HepG2 (cell line): ENCODE results near the gene FGFR3. TPM values are rescaled to one million over a fixed set of nuclear protein-coding genes. Genes with fewer than 3 reads are reported as not detected.

Experiments
- BRD4 ChIP-seq: sonication (generic); formaldehyde crosslinking; IDR thresholded peaks from 2 replicates; pipeline ENCODE4 v1.4.0; 2020; ENCODE audit warnings: missing genetic modification reagents
- GMEB1 ChIP-seq: sonication (generic); formaldehyde crosslinking; IDR thresholded peaks from 2 replicates; pipeline ENCODE4 v1.5.1; 2020; ENCODE audit warnings: missing genetic modification reagents, mild to moderate bottlenecking, borderline replicate concordance
- NRL ChIP-seq: sonication (generic); formaldehyde crosslinking; IDR thresholded peaks from 2 replicates; pipeline ENCODE4 v1.5.0; 2020; ENCODE audit warnings: missing genetic modification reagents, mild to moderate bottlenecking, moderate library complexity, borderline replicate concordance
- POLR2AphosphoS2 ChIP-seq: IDR thresholded peaks from 2 replicates; pipeline ENCODE4 v1.6.1; 2011; ENCODE audit warnings: low read depth, low read length, improper control_type of control experiment
- POLR2AphosphoS5 ChIP-seq: IDR thresholded peaks from 2 replicates; pipeline ENCODE4 v1.6.1; 2012; ENCODE audit warnings: low read depth, low read length
- SP4 ChIP-seq: sonication (generic); formaldehyde crosslinking; IDR thresholded peaks from 2 replicates; pipeline ENCODE4 v1.8.1; 2023; ENCODE audit warnings: mild to moderate bottlenecking, missing genetic modification reagents
- TRIM24 ChIP-seq: sonication (generic); formaldehyde crosslinking; IDR thresholded peaks from 2 replicates; pipeline ENCODE4 v1.8.0; 2022; ENCODE audit warnings: mild to moderate bottlenecking, missing genetic modification reagents
- ZBTB10 ChIP-seq: sonication (generic); formaldehyde crosslinking; IDR thresholded peaks from 2 replicates; pipeline ENCODE4 v1.4.0; 2020; ENCODE audit warnings: missing genetic modification reagents, borderline replicate concordance
- ZNF337 ChIP-seq: sonication (generic); formaldehyde crosslinking; IDR thresholded peaks from 2 replicates; pipeline ENCODE4 v1.5.1; 2020; ENCODE audit warnings: missing genetic modification reagents, low read depth, mild to moderate bottlenecking, borderline replicate concordance
- ZNF33A ChIP-seq: sonication (generic); formaldehyde crosslinking; IDR thresholded peaks from 2 replicates; pipeline ENCODE4 v1.5.1; 2020; ENCODE audit warnings: missing genetic modification reagents, mild to moderate bottlenecking, moderate library complexity, borderline replicate concordance
- ZNF451 ChIP-seq: sonication (generic); formaldehyde crosslinking; IDR thresholded peaks from 2 replicates; pipeline ENCODE4 v1.5.0; 2020; ENCODE audit warnings: mild to moderate bottlenecking, missing genetic modification reagents
- ZNF549 ChIP-seq: sonication (generic); formaldehyde crosslinking; IDR thresholded peaks from 2 replicates; pipeline ENCODE4 v1.5.0; 2020; ENCODE audit warnings: missing genetic modification reagents
- ZNF564 ChIP-seq: sonication (generic); formaldehyde crosslinking; IDR thresholded peaks from 2 replicates; pipeline ENCODE4 v1.8.1; 2023; ENCODE audit warnings: mild to moderate bottlenecking, missing genetic modification reagents
- ZNF580 ChIP-seq: IDR thresholded peaks from 2 replicates; pipeline ENCODE4 v1.6.1; 2016; ENCODE audit warnings: low read depth, borderline replicate concordance
- ZNF790 ChIP-seq: sonication (generic); formaldehyde crosslinking; IDR thresholded peaks from 2 replicates; pipeline ENCODE4 v1.8.0; 2022; ENCODE audit warnings: missing genetic modification reagents, mild to moderate bottlenecking, borderline replicate concordance
- ZNF841 ChIP-seq: sonication (generic); formaldehyde crosslinking; IDR thresholded peaks from 2 replicates; pipeline ENCODE4 v1.8.1; 2023; ENCODE audit warnings: missing genetic modification reagents, borderline replicate concordance
- polyA plus RNA-seq, 8 experiments: library from polyadenylated mRNA; depleted of rRNA in 3 of 8; stranded (reverse) in 7 of 8; unstranded in 1 of 8; fragments of >200 nt; fragmentation: Illumina TruSeq in 4 of 8; extraction: Trizol in 4 of 8; gene quantifications; 2 replicates each; pipeline versions ENCODE4 v1.2.1 to v1.2.3, GENCODE V29; 2011 to 2016; ENCODE audit warnings: low read depth in 4 of 8, missing spikeins in 1 of 8, mixed read lengths in 1 of 8; ENCODE audit not compliant: insufficient read depth in 1 of 8
- total RNA-seq, 5 experiments: library from RNA; depleted of rRNA; stranded (reverse); fragments of >200 nt; fragmentation: Illumina TruSeq; extraction: Trizol; gene quantifications; 2 replicates each; pipeline ENCODE4 v1.2.3, GENCODE V29; 2016; ENCODE audit warnings: low read depth in 1 of 5
- TF ChIP-seq, protein P1 (sequence below): IDR thresholded peaks from 2 replicates; pipeline ENCODE4 v1.6.1; 2016
- TF ChIP-seq, protein P2 (sequence below): sonication (generic); formaldehyde crosslinking; IDR thresholded peaks from 2 replicates; pipeline ENCODE4; 2020; ENCODE audit warnings: missing genetic modification reagents, mild to moderate bottlenecking, borderline replicate concordance
- TF ChIP-seq, protein P3 (sequence below): IDR thresholded peaks from 2 replicates; pipeline ENCODE4 v1.6.1; 2016; ENCODE audit warnings: control low read depth

The FGFR3 gene
- total and polyA plus RNA-seq, 2 of the 13 experiments (the other 11 are each of a cell fraction or from before 2014, with no cell fraction given), result 103 to 109 TPM

GRCh38 chr4:1763550-1764080 lies 29.5 kb upstream of the FGFR3 start (continued):
- TF ChIP-seq BRD4 (0 out of 2 replicates have a peak, but pooled peaks have one; percentile 21), ZNF337 (CRISPR knock-in tag) (no peak), ZBTB10 (CRISPR knock-in tag) (no peak), POLR2AphosphoS5 (no peak), ZNF790 (0 out of 2 replicates have a peak, but pooled peaks have one; percentile 58), GMEB1 (no peak), ZNF451 (CRISPR knock-in tag) (no peak), TRIM24 (CRISPR knock-in tag) (no peak), NRL (CRISPR knock-in tag) (no peak), ZNF841 (no peak), SP4 (CRISPR knock-in tag) (no peak), ZNF33A (no peak), ZNF564 (CRISPR knock-in tag) (no peak), ZNF580 (CRISPR knock-in tag) (no peak), POLR2AphosphoS2 (no peak), ZNF549 (CRISPR knock-in tag) (no peak)
- TF ChIP-seq, protein P1, sequence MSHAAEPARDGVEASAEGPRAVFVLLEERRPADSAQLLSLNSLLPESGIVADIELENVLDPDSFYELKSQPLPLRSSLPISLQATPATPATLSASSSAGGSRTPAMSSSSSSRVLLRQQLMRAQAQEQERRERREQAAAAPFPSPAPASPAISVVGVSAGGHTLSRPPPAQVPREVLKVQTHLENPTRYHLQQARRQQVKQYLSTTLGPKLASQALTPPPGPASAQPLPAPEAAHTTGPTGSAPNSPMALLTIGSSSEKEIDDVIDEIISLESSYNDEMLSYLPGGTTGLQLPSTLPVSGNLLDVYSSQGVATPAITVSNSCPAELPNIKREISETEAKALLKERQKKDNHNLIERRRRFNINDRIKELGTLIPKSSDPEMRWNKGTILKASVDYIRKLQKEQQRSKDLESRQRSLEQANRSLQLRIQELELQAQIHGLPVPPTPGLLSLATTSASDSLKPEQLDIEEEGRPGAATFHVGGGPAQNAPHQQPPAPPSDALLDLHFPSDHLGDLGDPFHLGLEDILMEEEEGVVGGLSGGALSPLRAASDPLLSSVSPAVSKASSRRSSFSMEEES, result no peak
- TF ChIP-seq, protein P2, sequence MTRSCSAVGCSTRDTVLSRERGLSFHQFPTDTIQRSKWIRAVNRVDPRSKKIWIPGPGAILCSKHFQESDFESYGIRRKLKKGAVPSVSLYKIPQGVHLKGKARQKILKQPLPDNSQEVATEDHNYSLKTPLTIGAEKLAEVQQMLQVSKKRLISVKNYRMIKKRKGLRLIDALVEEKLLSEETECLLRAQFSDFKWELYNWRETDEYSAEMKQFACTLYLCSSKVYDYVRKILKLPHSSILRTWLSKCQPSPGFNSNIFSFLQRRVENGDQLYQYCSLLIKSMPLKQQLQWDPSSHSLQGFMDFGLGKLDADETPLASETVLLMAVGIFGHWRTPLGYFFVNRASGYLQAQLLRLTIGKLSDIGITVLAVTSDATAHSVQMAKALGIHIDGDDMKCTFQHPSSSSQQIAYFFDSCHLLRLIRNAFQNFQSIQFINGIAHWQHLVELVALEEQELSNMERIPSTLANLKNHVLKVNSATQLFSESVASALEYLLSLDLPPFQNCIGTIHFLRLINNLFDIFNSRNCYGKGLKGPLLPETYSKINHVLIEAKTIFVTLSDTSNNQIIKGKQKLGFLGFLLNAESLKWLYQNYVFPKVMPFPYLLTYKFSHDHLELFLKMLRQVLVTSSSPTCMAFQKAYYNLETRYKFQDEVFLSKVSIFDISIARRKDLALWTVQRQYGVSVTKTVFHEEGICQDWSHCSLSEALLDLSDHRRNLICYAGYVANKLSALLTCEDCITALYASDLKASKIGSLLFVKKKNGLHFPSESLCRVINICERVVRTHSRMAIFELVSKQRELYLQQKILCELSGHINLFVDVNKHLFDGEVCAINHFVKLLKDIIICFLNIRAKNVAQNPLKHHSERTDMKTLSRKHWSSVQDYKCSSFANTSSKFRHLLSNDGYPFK (CRISPR knock-in tag), result no peak
- TF ChIP-seq, protein P3, sequence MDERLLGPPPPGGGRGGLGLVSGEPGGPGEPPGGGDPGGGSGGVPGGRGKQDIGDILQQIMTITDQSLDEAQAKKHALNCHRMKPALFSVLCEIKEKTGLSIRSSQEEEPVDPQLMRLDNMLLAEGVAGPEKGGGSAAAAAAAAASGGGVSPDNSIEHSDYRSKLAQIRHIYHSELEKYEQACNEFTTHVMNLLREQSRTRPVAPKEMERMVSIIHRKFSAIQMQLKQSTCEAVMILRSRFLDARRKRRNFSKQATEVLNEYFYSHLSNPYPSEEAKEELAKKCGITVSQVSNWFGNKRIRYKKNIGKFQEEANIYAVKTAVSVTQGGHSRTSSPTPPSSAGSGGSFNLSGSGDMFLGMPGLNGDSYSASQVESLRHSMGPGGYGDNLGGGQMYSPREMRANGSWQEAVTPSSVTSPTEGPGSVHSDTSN (CRISPR knock-in tag), result no peak
